Loucy (cell line): ENCODE measurements around the gene RETREG2.

ENCODE experiments used
- CTCF ChIP-seq: fragments of 200-600 bp; sonication (generic); conservative IDR thresholded peaks from 2 replicates; pipeline ENCODE4 v1.5.1; 2014; ENCODE audit warnings: mild to moderate bottlenecking, antibody characterized with exemption, low read length
- EZH2phosphoT487 ChIP-seq: fragments of 200-600 bp; IDR thresholded peaks from 2 replicates; pipeline ENCODE4 v1.6.1; 2018; ENCODE audit warnings: antibody characterized with exemption, mild to moderate bottlenecking, moderate library complexity, borderline replicate concordance

DNA sequence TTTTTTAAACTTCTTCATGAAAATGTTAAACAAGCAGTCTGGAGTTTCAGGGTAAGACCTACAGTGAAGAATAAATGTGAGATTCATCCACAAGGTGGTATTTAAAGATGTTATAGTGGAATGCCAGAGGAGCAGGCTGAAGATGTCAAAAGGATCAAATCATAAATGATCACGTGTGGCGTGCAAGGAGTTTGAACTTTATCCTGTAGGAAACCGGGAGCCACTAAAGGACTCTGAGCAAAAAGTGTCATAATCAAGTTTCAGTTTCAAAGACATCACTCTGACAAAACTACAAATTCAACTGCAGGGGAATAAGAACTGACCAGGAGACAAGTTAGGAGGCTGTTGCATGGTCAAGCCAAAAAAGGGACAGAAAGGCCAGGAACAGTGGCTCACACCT, 37.4 kb upstream of the RETREG2 start:
- no peak for TF ChIP-seq CTCF
- no peak for TF ChIP-seq EZH2phosphoT487
